K562 (cell line): Measurements from ENCODE around the gene ZNF488. TPM values are rescaled to one million over a fixed set of nuclear protein-coding genes. Genes with fewer than 3 reads are reported as not detected.

ENCODE experiments used
- ATAC-seq: fragments of 200-7000 bp; cut with Tn5 transposase; 3 replicates; pipeline ENCODE4 v1.9.1; 2020; ENCODE audit warnings: moderate library complexity
- BruUV-seq: library from RNA; stranded (reverse); fragments of 400-500 nt; replicated peaks from 2 replicates; lab custom pipeline; 2021; lab: Mats Ljungman, UMichigan
- CTCF ChIA-PET: fragments of 300-600 bp; formaldehyde crosslinking; extraction: SDS; loops from one replicate; lab custom pipeline; 2021; ENCODE audit warnings: low intra/inter-chr PET ratio; lab: Yijun Ruan, JAX
- POLR2A ChIA-PET: fragments of 300-600, 350-650 bp; sonication (Branson Sonifier 250); formaldehyde crosslinking; extraction: SDS; loops from one replicate; lab custom pipeline; 2021; ENCODE audit warnings: antibody characterized with exemption, inconsistent platforms; lab: Yijun Ruan, JAX
- DNase-seq, 4 experiments: peaks; one replicate each; pipeline versions ENCODE4 v3.0.0 to v3.0.0-alpha.2; 2011 to 2018; ENCODE audit warnings: low spot score in 3 of 4, mixed read lengths in 3 of 4; ENCODE audit errors: extremely low read depth in 1 of 4
- FAIRE-seq: peaks from 2 replicates; lab custom pipeline; 2011; peaks lifted over from hg19 to GRCh38; lab: Jason Lieb, UNC
- H2AFZ ChIP-seq: 2 replicates; pipeline ENCODE4 v1.6.0; 2011; ENCODE audit warnings: low read depth, low read length, control low read depth, inconsistent platforms
- H3K27ac ChIP-seq: fragments of 200-600 bp; 3 replicates; pipeline ENCODE4 v1.8.0; 2011; ENCODE audit warnings: low read depth, mild to moderate bottlenecking, control low read depth, inconsistent platforms, low read length, moderate library complexity, mixed read lengths; ENCODE audit errors: extremely low read depth
- H3K27me3 ChIP-seq, 2 experiments: fragments of 300-600 bp in 1 of 2; 2 replicates in 1 of 2; 3 replicates in 1 of 2; pipeline versions ENCODE4 v1.6.0 to v1.8.0; 2011; ENCODE audit warnings: inconsistent platforms in 2 of 2, low read length in 2 of 2, mild to moderate bottlenecking in 1 of 2, mixed read lengths in 1 of 2, moderate library complexity in 1 of 2; ENCODE audit not compliant: control insufficient read depth in 2 of 2, insufficient read depth in 2 of 2
- H3K36me3 ChIP-seq: fragments of 300-600 bp; 3 replicates; pipeline ENCODE4 v1.8.0; 2011; ENCODE audit warnings: mild to moderate bottlenecking, low read length, inconsistent platforms; ENCODE audit not compliant: control insufficient read depth, insufficient read depth
- H3K4me1 ChIP-seq, 2 experiments: fragments of 200-600 bp in 1 of 2; replicated peaks in 1 of 2; 2 replicates in 1 of 2; 3 replicates in 1 of 2; pipeline versions ENCODE4 v1.5.1 to v1.8.0; 2011; ENCODE audit warnings: inconsistent platforms in 2 of 2, low read length in 2 of 2, mild to moderate bottlenecking in 1 of 2, mixed read lengths in 1 of 2, moderate library complexity in 1 of 2; ENCODE audit not compliant: control insufficient read depth in 2 of 2, insufficient read depth in 2 of 2
- H3K4me2 ChIP-seq: 2 replicates; pipeline ENCODE4 v1.6.1; 2011; ENCODE audit warnings: low read length, control low read depth, inconsistent platforms, mixed read lengths; ENCODE audit not compliant: insufficient read depth
- H3K4me3 ChIP-seq: fragments of 200-600 bp; sonication (generic), shearing (Covaris generic); 2 replicates; pipeline ENCODE4 v1.5.1; 2016; ENCODE audit warnings: control low read depth, inconsistent platforms
- H3K79me2 ChIP-seq: fragments of 200-600 bp; 3 replicates; pipeline ENCODE4 v1.8.0; 2011; ENCODE audit warnings: low read length, inconsistent platforms; ENCODE audit not compliant: control insufficient read depth, insufficient read depth
- H3K9ac ChIP-seq, 2 experiments: 2 replicates each; pipeline versions ENCODE4 v1.6.0 to v1.6.1; 2011; ENCODE audit warnings: low read depth in 2 of 2, low read length in 2 of 2, control low read depth in 1 of 2, inconsistent platforms in 1 of 2, mild to moderate bottlenecking in 1 of 2, mixed read lengths in 1 of 2; ENCODE audit not compliant: insufficient read depth in 1 of 2
- H3K9me1 ChIP-seq: one replicate; pipeline ENCODE4 v1.6.0; 2011; ENCODE audit warnings: inconsistent platforms, mild to moderate bottlenecking, low read length, moderate library complexity; ENCODE audit not compliant: control insufficient read depth, insufficient read depth
- H3K9me3 ChIP-seq: replicated peaks from 2 replicates; pipeline ENCODE4 v1.5.1; 2011; ENCODE audit warnings: low read depth, low read length, inconsistent platforms; ENCODE audit not compliant: control insufficient read depth, insufficient read depth
- H4K20me1 ChIP-seq: replicated peaks from 2 replicates; pipeline ENCODE4 v1.6.1; 2011; ENCODE audit warnings: low read length, inconsistent platforms, mixed read lengths; ENCODE audit not compliant: control insufficient read depth, insufficient read depth
- ARID3A ChIP-seq: IDR thresholded peaks from 2 replicates; pipeline ENCODE4 v1.6.1; 2012; ENCODE audit warnings: low read depth, low read length, improper control_type of control experiment, borderline replicate concordance
- CHCHD3 ChIP-seq: fragments of 250-450 bp; sonication (Bioruptor Pico); IDR thresholded peaks from 2 replicates; pipeline ENCODE4 v2.1.2; 2022; ENCODE audit warnings: mild to moderate bottlenecking
- EGR1 ChIP-seq: fragments of 450-650 bp; conservative IDR thresholded peaks from 2 replicates; pipeline ENCODE4 v1.6.1; 2017; ENCODE audit warnings: mild to moderate bottlenecking
- HCFC1 ChIP-seq: IDR thresholded peaks from 2 replicates; pipeline ENCODE4 v1.6.1; 2012; ENCODE audit warnings: low read depth, low read length, improper control_type of control experiment
- MED1 ChIP-seq: sonication (generic); formaldehyde crosslinking; IDR thresholded peaks from 2 replicates; pipeline ENCODE4 v1.8.1; 2023; ENCODE audit warnings: missing genetic modification reagents, borderline replicate concordance
- SNRNP70 ChIP-seq: fragments of 200-400 bp; formaldehyde crosslinking; optimal IDR thresholded peaks from 2 replicates; pipeline ENCODE3; 2017; ENCODE audit warnings: low read depth, low read length
- SRSF3 ChIP-seq: fragments of 200-400 bp; formaldehyde crosslinking; IDR thresholded peaks from 2 replicates; pipeline ENCODE4 v1.6.1; 2016; ENCODE audit warnings: mild to moderate bottlenecking, low read length, moderate library complexity; ENCODE audit not compliant: insufficient read depth
- ZC3H8 ChIP-seq: fragments of 450-650 bp; IDR thresholded peaks from 2 replicates; pipeline ENCODE4 v1.6.1; 2017
- ZHX1 ChIP-seq: fragments of 150-350 bp; conservative IDR thresholded peaks from 2 replicates; pipeline ENCODE4 v1.6.1; 2014; ENCODE audit warnings: low read length
- ZKSCAN3 ChIP-seq: fragments of 250-450 bp; sonication (Bioruptor Pico); IDR thresholded peaks from 2 replicates; pipeline ENCODE4 v1.4.0; 2020
- ZNF282 ChIP-seq: sonication (generic); formaldehyde crosslinking; IDR thresholded peaks from 2 replicates; pipeline ENCODE4 v1.8.1; 2023; ENCODE audit warnings: missing genetic modification reagents
- ZNF395 ChIP-seq: fragments of 200-800 bp; sonication (Bioruptor generic); IDR thresholded peaks from 2 replicates; pipeline ENCODE4 v1.6.1; 2017; ENCODE audit warnings: missing genetic modification characterization, missing compliant biosample characterization
- ZNF589 ChIP-seq: fragments of 200-800 bp; sonication (Bioruptor generic); IDR thresholded peaks from 2 replicates; pipeline ENCODE4 v1.6.1; 2016; ENCODE audit warnings: low read depth, missing genetic modification characterization, missing compliant biosample characterization
- WGBS: fragments of 100-300 bp; shearing (Covaris generic); methylation state at CpG from one replicate; pipeline ENCODE4 v1.1.6; 2016; ENCODE audit warnings: low coverage, mixed read lengths; ENCODE audit not compliant: insufficient coverage; ENCODE audit errors: missing lambda C conversion rate; 5-methylcytosine and 5-hydroxymethylcytosine counted together
- in situ Hi-C: fragments of 300-500 bp; cut with MboI; formaldehyde crosslinking; loops from 4 replicates; pipeline ENCODE4 v1.15.0; 2018; ENCODE audit warnings: inconsistent platforms, mixed read lengths
- intact Hi-C: fragments of 100-400 bp; cut with micrococcal nuclease; formaldehyde crosslinking; loops from 2 replicates; pipeline ENCODE4 v1.14.2; 2022
- polyA plus RNA-seq, 8 experiments: library from polyadenylated mRNA; depleted of rRNA in 4 of 8; stranded (reverse) in 5 of 8; unstranded in 3 of 8; fragments of >200 nt; fragmentation: Nextera tagmentation in 2 of 8; fragmentation: Illumina TruSeq in 1 of 8; extraction: Ambion mirVana in 2 of 8; extraction: Trizol in 1 of 8; gene quantifications; 2 replicates each; pipeline versions ENCODE4 v1.2.1 to v1.2.3, GENCODE V29; 2011 to 2014; ENCODE audit warnings: inconsistent platforms in 1 of 8, missing spikeins in 1 of 8
- total RNA-seq, 7 experiments: library from RNA; depleted of rRNA in 6 of 7; stranded (reverse); fragments of >200 nt in 6 of 7; fragmentation: Illumina TruSeq in 2 of 7; extraction: Trizol in 2 of 7; gene quantifications; 2 replicates each; pipeline versions ENCODE4 v1.2.1 to v1.2.3, GENCODE V29; 2011 to 2021; ENCODE audit warnings: low replicate concordance in 1 of 7
- TF ChIP-seq, protein P1 (sequence below): fragments of 450-650 bp; IDR thresholded peaks from 2 replicates; pipeline ENCODE4 v1.6.1; 2018; ENCODE audit warnings: mild to moderate bottlenecking, low read depth; ENCODE audit not compliant: partially characterized antibody

Gene ZNF488
- total and polyA plus RNA-seq, 9 of the 15 experiments (the other 6 are each of a cell fraction or from before 2014, with no cell fraction given), result 0.03 to 0.09 (median 0.05) TPM; not detected in 3

DNA sequence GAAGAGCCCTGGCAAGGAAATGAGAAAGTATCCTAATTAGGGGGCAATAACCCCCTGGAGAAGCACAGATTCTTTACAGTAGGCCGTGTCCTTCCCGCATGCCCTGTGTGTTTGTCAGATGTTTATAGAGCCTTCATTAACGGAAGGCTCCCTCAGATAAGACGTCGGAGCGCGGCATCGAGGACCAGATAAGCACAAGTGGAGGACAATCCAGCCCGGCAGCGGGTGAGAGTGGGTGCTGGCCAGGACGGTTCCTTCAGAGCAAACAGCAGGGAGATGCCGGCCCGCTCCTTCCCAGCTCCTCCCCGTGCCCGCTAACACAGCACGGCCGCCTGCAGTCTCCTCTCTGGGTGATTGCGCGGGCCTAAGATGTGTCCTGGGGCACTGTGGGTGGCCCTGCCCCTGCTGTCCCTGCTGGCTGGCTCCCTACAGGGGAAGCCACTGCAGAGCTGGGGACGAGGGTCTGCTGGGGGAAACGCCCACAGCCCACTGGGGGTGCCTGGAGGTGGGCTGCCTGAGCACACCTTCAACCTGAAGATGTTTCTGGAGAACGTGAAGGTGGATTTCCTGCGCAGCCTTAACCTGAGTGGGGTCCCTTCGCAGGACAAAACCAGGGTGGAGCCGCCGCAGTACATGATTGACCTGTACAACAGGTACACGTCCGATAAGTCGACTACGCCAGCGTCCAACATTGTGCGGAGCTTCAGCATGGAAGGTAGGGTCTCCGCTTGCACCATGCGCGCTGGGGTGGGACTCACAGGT, 61.6 kb downstream of the ZNF488 start, which contains the start of gene GDF2:
Gene GDF2, plus strand, starts transcription at position 155 of the 762 bp plus-strand sequence. Its CDS starts 215 bp downstream, at position 370.
- H3K9ac ChIP-seq, result peak within 1 kb of the TSS in 1 of 2 experiments; percentile 65; a peak in 2 of 4 replicates
- H3K27me3 ChIP-seq, result no peaks in the 10 kb centered on the region
- no peak within 1 kb of the TSS; the same call in 1 of the 2 replicates for H2AFZ ChIP-seq
- intact Hi-C loops (no loop called here), in situ Hi-C loops (no loop called here)
- ATAC-seq, result peak; percentile 64
- FAIRE-seq, result no peak
- H3K4me3 ChIP-seq, result no peak within 1 kb of the TSS
- BruUV-seq, result no TSS peak
- CTCF ChIA-PET, result interaction anchor here (0.9 kb wide), 1 partner anchor 11 kb away, joined by 3 read pairs; no protein-coding TSS in a partner anchor
- 29% methylated on average over 35 of the region's 35 CpGs for WGBS
- no peaks in the 10 kb centered on the region for H3K9me3 ChIP-seq
- POLR2A ChIA-PET, result interaction anchor here (0.6 to 2.6 kb wide), 7 partner anchors 8 to 137 kb away, joined by 3 to 11 read pairs (median 3); no protein-coding TSS in a partner anchor
- no peaks in the 10 kb centered on the region for H4K20me1 ChIP-seq
- no peaks in the 10 kb centered on the region for H3K36me3 ChIP-seq
- DNase-seq, result peak; percentile 44 to 73 (median 58)
- no peak within 1 kb of the TSS for H3K27ac ChIP-seq
- H3K4me1 ChIP-seq, result peaks cover 40 to 41% of the 10 kb centered on the region in 2 experiments
- no peaks in the 10 kb centered on the region for H3K9me1 ChIP-seq
- peak within 1 kb of the TSS; percentile 33; the same call in 1 of the 2 replicates for H3K4me2 ChIP-seq
- no peaks in the 10 kb centered on the region for H3K79me2 ChIP-seq
- TF ChIP-seq ZNF589 (CRISPR knock-in tag) (no peak), CHCHD3 (no peak), ZNF282 (no peak), ZC3H8 (no peak), ZNF395 (CRISPR knock-in tag) (no peak), ZKSCAN3 (CRISPR knock-in tag) (no peak), EGR1 (no peak), MED1 (CRISPR knock-in tag) (no peak), ARID3A (peak; percentile 29; the same call in 1 of the 2 replicates), SRSF3 (no peak), HCFC1 (no peak), SNRNP70 (no peak), ZHX1 (no peak)
- TF ChIP-seq, protein P1, sequence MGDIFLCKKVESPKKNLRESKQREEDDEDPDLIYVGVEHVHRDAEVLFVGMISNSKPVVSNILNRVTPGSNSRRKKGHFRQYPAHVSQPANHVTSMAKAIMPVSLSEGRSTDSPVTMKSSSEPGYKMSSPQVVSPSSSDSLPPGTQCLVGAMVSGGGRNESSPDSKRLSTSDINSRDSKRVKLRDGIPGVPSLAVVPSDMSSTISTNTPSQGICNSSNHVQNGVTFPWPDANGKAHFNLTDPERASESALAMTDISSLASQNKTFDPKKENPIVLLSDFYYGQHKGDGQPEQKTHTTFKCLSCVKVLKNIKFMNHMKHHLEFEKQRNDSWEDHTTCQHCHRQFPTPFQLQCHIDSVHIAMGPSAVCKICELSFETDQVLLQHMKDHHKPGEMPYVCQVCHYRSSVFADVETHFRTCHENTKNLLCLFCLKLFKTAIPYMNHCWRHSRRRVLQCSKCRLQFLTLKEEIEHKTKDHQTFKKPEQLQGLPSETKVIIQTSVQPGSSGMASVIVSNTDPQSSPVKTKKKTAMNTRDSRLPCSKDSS, result no peak
